Measurements from ENCODE around the gene ZFYVE9.

ZFYVE9 gene

GRCh38 chr1:52191395-52191965, 49.6 kb downstream of the ZFYVE9 start:
- H3K27ac ChIP-seq, result no peak overlapping the region
- peaks cover 3% of the 10 kb centered on the region for H3K79me2 ChIP-seq
- TF ChIP-seq CTCF (IDR thresholded peaks at IDR 0.05), result no peak
- no peaks in the 10 kb centered on the region for H3K27me3 ChIP-seq (ENCODE audit: control insufficient read depth, insufficient read depth, low read length)
- peak overlapping the region; percentile 7 for H3K4me3 ChIP-seq (ENCODE audit: low read depth, low read length)
- H3K9ac ChIP-seq, result no peak overlapping the region
- H3K9me3 ChIP-seq (ENCODE audit: control insufficient read depth, low read length), result no peaks in the 10 kb centered on the region
- no peak overlapping the region for H2AFZ ChIP-seq
- H3K36me3 ChIP-seq (ENCODE audit: control insufficient read depth, insufficient read depth, low read length), result no peaks in the 10 kb centered on the region
- peak overlapping the region; percentile 16 for H3K4me2 ChIP-seq (ENCODE audit: low read length)
- H3K4me1 ChIP-seq, result peaks cover 14% of the 10 kb centered on the region

GRCh38 chr1:52192024-52192423, 50.1 kb downstream of the ZFYVE9 start:
- Histone ChIP-seq H3K36me3 (ENCODE audit: control insufficient read depth, insufficient read depth, low read length) (no peaks in the 10 kb centered on the region), H3K4me2 (ENCODE audit: low read length) (peak overlapping the region; percentile 16), H2AFZ (no peak overlapping the region), H3K9me3 (ENCODE audit: control insufficient read depth, low read length) (no peaks in the 10 kb centered on the region), H3K27ac (no peak overlapping the region), H3K9ac (no peak overlapping the region), H3K4me1 (peaks cover 14% of the 10 kb centered on the region), H3K4me3 (ENCODE audit: low read depth, low read length) (peak overlapping the region; percentile 7), H3K27me3 (ENCODE audit: control insufficient read depth, insufficient read depth, low read length) (no peaks in the 10 kb centered on the region), H3K79me2 (peaks cover 3% of the 10 kb centered on the region)
- TF ChIP-seq CTCF (IDR thresholded peaks at IDR 0.05), result no peak

DNA sequence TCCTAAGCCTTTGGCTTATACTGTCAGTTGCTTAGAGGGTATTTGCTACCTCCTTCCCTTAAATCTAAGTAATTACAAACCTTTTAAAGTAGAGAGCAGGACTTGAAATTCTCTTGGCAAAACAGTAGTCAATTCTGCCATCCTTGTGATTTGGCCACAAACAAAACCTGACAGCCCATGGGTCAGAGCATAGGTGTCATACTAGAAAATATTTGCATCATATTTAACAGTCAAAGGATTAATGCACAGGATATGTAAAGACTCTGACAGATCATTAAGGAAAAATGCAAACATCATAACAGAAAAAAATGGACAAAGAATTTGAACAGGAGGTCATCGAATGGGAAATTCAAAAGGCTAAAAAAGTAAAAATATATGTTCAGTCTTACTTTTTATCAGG, 50.5 kb downstream of the ZFYVE9 start:
- H3K79me2 ChIP-seq, result peaks cover 2% of the 10 kb centered on the region
- H3K9ac ChIP-seq, result no peak overlapping the region
- H3K9me3 ChIP-seq (ENCODE audit: control insufficient read depth, low read length), result no peaks in the 10 kb centered on the region
- no peak overlapping the region for H3K4me3 ChIP-seq (ENCODE audit: low read depth, low read length)
- no peaks in the 10 kb centered on the region for H3K27me3 ChIP-seq (ENCODE audit: control insufficient read depth, insufficient read depth, low read length)
- H2AFZ ChIP-seq, result no peak overlapping the region
- no peak overlapping the region for H3K4me2 ChIP-seq (ENCODE audit: low read length)
- peaks cover 14% of the 10 kb centered on the region for H3K4me1 ChIP-seq
- no peak for TF ChIP-seq CTCF (IDR thresholded peaks at IDR 0.05)
- H3K27ac ChIP-seq, result no peak overlapping the region
- H3K36me3 ChIP-seq (ENCODE audit: control insufficient read depth, insufficient read depth, low read length), result no peaks in the 10 kb centered on the region

GRCh38 chr1:52193985-52194384, 52.1 kb downstream of the ZFYVE9 start:
- no peak overlapping the region for H3K9ac ChIP-seq
- no peak overlapping the region for H3K4me3 ChIP-seq (ENCODE audit: low read depth, low read length)
- H3K27ac ChIP-seq, result no peak overlapping the region
- H2AFZ ChIP-seq, result no peak overlapping the region
- no peaks in the 10 kb centered on the region for H3K36me3 ChIP-seq (ENCODE audit: control insufficient read depth, insufficient read depth, low read length)
- H3K79me2 ChIP-seq, result no peaks in the 10 kb centered on the region
- TF ChIP-seq CTCF (IDR thresholded peaks at IDR 0.05), result no peak
- no peaks in the 10 kb centered on the region for H3K27me3 ChIP-seq (ENCODE audit: control insufficient read depth, insufficient read depth, low read length)
- peaks cover 14% of the 10 kb centered on the region for H3K4me1 ChIP-seq
- no peaks in the 10 kb centered on the region for H3K9me3 ChIP-seq (ENCODE audit: control insufficient read depth, low read length)
- H3K4me2 ChIP-seq (ENCODE audit: low read length), result no peak overlapping the region

- H3K4me3 ChIP-seq (ENCODE audit: low read depth, low read length), result no peak overlapping the region
- no peak overlapping the region for H2AFZ ChIP-seq
- no peaks in the 10 kb centered on the region for H3K36me3 ChIP-seq (ENCODE audit: control insufficient read depth, insufficient read depth, low read length)
- H3K9me3 ChIP-seq (ENCODE audit: control insufficient read depth, low read length), result no peaks in the 10 kb centered on the region
- no peaks in the 10 kb centered on the region for H3K79me2 ChIP-seq
- no peak for TF ChIP-seq CTCF (IDR thresholded peaks at IDR 0.05)
- no peak overlapping the region for H3K9ac ChIP-seq
- H3K4me2 ChIP-seq (ENCODE audit: low read length), result no peak overlapping the region
- no peak overlapping the region for H3K27ac ChIP-seq
- H3K27me3 ChIP-seq (ENCODE audit: control insufficient read depth, insufficient read depth, low read length), result no peaks in the 10 kb centered on the region
- H3K4me1 ChIP-seq, result peaks cover 11% of the 10 kb centered on the region
These were observed 53.3 kb downstream of the ZFYVE9 start for GRCh38 chr1:52195161-52195560.

Measured in parathyroid adenoma (tissue), 2 donors.